Fibroblast of pulmonary artery (primary cell): ENCODE data around the gene ZNF438.
A peak's percentile ranks its signal among the peaks of the same experiment; 100 is the strongest.

Experiments
- DNase-seq: peaks from one replicate; pipeline ENCODE4 v3.0.0-alpha.2; 2010; ENCODE audit warnings: low read depth
- H3K4me3 ChIP-seq: replicated peaks from 2 replicates; pipeline ENCODE4 v1.5.1; 2011; ENCODE audit warnings: low read depth, mild to moderate bottlenecking, control low read depth, low read length, moderate library complexity
- TF ChIP-seq, protein P1 (sequence below): IDR thresholded peaks from 2 replicates; pipeline ENCODE4 v1.5.1; 2011; ENCODE audit warnings: mild to moderate bottlenecking, control low read depth, low read length, inconsistent platforms; ENCODE audit errors: missing control alignments

ZNF438 gene

DNA sequence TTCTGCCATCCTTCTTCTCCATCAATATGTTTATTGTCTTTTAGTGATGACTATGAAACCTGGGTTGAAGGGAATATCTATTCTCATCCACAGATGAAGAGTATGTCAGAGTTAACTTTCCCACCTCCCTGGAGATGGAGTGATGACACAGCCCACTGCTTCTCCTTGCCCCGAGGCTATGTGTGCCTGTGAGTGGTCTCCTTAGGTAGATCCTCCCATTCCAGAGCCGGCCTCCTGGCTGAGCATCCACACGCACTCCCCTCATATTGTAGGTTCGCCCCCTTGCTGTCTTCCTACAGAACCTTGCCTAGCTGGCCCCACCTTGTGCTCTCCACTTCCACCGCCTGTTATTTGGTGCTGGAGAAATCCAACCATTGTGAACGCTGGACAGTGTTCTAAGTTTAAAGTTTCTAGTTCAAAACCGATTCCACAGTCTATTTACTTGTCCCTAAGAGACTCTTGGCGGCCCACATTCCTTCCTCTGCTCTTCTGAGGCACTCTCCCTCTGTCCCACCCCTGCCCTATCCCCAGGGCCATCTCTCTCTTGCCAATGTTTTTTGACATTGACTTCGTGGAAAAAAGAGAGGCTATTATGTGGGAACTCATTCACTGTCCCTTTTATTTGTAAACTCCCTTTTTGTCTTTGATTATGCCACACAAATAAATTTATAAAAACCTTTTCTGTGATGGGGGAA lies 168.0 kb downstream of the ZNF438 start:
- no peak overlapping the region for H3K4me3 ChIP-seq
- TF ChIP-seq, protein P1, sequence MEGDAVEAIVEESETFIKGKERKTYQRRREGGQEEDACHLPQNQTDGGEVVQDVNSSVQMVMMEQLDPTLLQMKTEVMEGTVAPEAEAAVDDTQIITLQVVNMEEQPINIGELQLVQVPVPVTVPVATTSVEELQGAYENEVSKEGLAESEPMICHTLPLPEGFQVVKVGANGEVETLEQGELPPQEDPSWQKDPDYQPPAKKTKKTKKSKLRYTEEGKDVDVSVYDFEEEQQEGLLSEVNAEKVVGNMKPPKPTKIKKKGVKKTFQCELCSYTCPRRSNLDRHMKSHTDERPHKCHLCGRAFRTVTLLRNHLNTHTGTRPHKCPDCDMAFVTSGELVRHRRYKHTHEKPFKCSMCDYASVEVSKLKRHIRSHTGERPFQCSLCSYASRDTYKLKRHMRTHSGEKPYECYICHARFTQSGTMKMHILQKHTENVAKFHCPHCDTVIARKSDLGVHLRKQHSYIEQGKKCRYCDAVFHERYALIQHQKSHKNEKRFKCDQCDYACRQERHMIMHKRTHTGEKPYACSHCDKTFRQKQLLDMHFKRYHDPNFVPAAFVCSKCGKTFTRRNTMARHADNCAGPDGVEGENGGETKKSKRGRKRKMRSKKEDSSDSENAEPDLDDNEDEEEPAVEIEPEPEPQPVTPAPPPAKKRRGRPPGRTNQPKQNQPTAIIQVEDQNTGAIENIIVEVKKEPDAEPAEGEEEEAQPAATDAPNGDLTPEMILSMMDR, result no peak
- DNase-seq, result no peak

DNA sequence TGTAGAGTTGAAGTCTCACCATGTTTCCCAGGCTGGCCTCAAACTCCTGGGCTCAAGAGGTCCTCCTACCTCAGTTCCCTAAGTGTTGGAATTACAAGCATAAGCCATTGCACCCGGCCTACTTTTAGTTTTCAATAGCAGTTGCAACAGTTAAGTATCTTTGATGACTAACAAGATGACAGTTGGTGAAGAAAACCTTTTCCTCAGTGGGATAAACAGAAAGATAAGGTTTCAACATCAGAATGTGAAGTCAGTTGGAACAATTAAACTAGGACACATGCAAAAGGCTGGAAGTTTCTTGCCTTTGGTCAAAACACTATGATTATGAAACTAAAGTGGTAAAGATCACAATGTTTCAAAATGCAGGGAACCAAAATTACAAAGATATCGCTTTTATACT lies 169.2 kb downstream of the ZNF438 start:
- no peak overlapping the region for H3K4me3 ChIP-seq
- DNase-seq, result peak; percentile 93
- TF ChIP-seq, protein P1, result no peak

DNA sequence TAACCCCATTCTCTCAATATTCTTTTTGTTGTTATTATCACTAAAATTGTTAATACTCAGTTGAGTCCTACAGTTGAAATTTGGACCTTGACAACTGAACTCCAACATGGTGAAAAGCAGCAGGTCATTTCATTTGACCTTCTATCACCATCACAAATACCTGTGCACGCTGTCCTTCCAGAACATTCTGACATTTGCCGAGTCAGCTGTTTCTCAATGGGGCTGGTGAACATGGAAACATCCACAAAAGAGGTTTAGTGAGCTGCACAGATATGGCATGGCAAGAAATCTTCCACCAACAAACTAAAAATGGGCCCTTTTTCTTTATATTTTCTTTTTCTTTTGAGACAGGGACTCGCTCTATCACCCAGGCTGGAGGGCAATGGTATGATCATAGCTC lies 169.7 kb downstream of the ZNF438 start:
- no peak overlapping the region for H3K4me3 ChIP-seq
- no peak for DNase-seq
- TF ChIP-seq, protein P1, result no peak

DNA sequence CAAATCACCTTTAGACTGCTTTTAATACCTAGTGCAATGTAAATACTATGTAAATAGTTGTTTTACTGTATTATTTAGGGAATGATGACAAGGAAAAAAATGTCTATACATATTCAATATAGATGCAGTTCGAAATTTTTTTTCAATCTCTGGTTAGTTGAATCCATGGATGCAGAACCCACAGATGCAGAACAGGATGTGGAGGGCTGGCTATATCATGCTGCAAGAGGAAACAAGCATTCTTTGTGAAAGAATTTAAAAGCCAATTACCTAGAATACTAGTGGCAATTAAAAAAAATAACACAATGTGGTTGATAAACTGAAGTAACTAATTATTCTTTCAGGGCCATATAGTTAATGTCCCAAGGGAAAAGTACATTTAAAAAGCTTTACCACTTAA lies 170.4 kb downstream of the ZNF438 start:
- TF ChIP-seq, protein P1, result no peak
- H3K4me3 ChIP-seq, result no peak overlapping the region
- DNase-seq, result no peak

DNA sequence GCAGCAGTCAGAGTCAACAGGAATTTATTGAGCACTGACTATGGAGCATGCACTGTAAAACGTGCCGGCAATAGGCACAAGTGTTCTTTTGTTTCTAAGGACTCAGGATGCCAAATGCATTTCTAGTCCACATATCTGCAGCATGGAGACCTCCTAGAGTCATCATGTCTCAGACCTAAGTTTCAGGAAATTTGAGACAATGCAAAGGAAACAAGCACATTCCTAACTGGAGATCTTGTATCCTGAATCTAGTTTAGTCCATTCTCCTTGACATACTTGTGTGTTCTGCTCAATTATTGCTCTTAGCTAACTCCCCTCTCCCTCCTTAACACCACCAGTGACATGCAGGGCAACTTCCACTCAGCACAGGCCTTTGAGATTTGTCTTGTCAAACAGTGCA lies 173.2 kb downstream of the ZNF438 start:
- peak; percentile 87 for DNase-seq
- TF ChIP-seq, protein P1, result no peak

DNA sequence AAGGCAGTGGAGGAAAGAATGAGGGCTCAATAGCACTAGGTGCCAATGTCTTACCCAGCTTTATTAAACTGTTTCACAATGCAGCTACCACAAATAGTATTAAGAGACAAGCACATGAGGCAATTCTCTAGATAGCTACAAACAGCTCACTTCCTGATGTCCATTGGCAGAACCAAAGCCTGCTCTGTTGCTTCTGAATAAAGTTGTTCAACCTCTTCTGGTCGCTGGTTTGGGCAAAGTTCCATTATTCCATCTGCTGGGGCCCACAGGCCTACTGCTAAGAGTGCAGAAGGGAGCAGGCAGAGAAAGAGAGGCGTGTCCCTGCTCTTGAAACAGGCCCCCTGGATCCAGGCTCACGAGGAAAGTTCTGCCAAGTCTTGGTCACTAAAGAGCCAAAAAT lies 173.9 kb downstream of the ZNF438 start:
- DNase-seq, result peak; percentile 98
- H3K4me3 ChIP-seq, result no peak overlapping the region
- TF ChIP-seq, protein P1, result no peak

More for the DNA sequence above, 173.2 kb downstream of the ZNF438 start:
- H3K4me3 ChIP-seq, result no peak overlapping the region

DNA sequence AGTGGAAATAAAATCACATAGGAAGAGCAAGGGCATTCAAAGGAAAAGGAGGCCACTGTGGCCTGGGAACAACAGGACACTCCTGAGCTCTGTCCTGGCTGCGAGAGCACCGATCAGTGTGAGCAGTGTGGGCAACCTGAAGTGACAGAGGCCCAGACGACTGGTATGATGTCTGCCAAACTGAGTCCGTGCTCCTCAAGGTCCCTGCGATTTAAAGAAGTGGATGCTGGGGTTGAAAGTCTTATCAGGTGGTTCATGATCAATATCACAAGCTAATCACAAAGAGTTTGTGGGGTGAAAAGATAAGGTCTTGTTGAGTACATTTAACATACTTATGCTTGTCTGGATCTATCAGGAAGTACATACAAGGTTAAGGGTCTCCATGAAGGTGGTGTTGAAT lies 176.5 kb downstream of the ZNF438 start:
- TF ChIP-seq, protein P1, result no peak
- DNase-seq, result no peak
- no peak overlapping the region for H3K4me3 ChIP-seq
